Osteocyte (in vitro differentiated cells): ENCODE measurements around the gene SPATA32. TPM values are rescaled to one million over a fixed set of nuclear protein-coding genes. Genes with fewer than 3 reads are reported as not detected.

Source experiments
- DNase-seq: peaks from one replicate; pipeline ENCODE4 v3.0.0; 2021; ENCODE audit warnings: mixed read lengths; ENCODE audit not compliant: unreplicated experiment; ENCODE audit errors: extremely low spot score
- H3K27ac Mint-ChIP-seq: one replicate; pipeline ENCODE4 v1.8.0; 2021; ENCODE audit warnings: mild to moderate bottlenecking, mixed read lengths; ENCODE audit not compliant: unreplicated experiment
- H3K27me3 Mint-ChIP-seq: one replicate; pipeline ENCODE4 v1.8.0; 2021; ENCODE audit warnings: mixed read lengths; ENCODE audit not compliant: unreplicated experiment
- H3K36me3 Mint-ChIP-seq: one replicate; pipeline ENCODE4 v1.8.0; 2021; ENCODE audit warnings: mixed read lengths; ENCODE audit not compliant: unreplicated experiment
- H3K4me1 Mint-ChIP-seq: one replicate; pipeline ENCODE4 v1.8.0; 2021; ENCODE audit warnings: mixed read lengths; ENCODE audit not compliant: unreplicated experiment
- H3K4me3 Mint-ChIP-seq: one replicate; pipeline ENCODE4 v1.8.0; 2021; ENCODE audit warnings: mild to moderate bottlenecking, moderate library complexity, mixed read lengths; ENCODE audit not compliant: unreplicated experiment
- H3K9me3 Mint-ChIP-seq: one replicate; pipeline ENCODE4 v1.8.0; 2021; ENCODE audit warnings: mixed read lengths; ENCODE audit not compliant: unreplicated experiment
- total RNA-seq: library from RNA; stranded (reverse); gene quantifications from 2 replicates; pipeline ENCODE4 v1.2.1, GENCODE V29; 2021
- TF ChIP-seq, protein P1 (sequence below): fragments of 200-600 bp; sonication (generic); IDR thresholded peaks from 2 replicates; pipeline ENCODE4 v1.5.0; 2021; ENCODE audit warnings: antibody characterized with exemption, mild to moderate bottlenecking, moderate library complexity

Gene SPATA32
- total RNA-seq, 1 donor from 2014 or later = not detected

DNA sequence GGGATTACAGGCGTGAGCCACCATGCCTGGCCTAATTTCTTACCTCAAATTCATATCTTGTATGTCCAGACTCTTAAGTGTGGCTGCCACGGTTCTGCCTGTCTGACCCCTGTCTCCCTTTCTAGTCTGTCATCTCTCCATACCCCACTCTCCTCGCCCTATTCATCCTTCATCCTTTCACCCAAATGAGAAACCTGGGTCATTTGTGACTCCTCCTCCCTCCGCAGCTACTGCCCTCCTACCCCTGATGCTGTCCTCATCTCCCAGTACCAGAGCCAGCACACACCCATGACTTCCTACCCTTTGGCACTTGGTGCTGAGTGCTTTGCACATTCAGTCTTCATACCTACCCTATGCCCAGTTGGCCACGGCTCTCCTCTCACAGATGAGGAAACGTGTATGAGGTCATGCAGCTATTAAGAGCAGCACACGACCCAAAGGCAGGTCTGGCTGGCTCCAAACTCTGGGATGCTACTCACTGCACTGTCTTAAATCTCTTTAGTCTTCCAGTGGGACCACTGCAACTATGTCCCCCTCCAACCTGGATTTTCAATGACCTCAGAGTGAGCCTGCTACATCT, 1.6 kb downstream of the SPATA32 start:
- no peaks in the 10 kb centered on the region for H3K9me3 Mint-ChIP-seq
- H3K4me1 Mint-ChIP-seq = peaks cover 5% of the 10 kb centered on the region
- no peak for DNase-seq
- peaks cover 12% of the 10 kb centered on the region for H3K36me3 Mint-ChIP-seq
- TF ChIP-seq, protein P1, sequence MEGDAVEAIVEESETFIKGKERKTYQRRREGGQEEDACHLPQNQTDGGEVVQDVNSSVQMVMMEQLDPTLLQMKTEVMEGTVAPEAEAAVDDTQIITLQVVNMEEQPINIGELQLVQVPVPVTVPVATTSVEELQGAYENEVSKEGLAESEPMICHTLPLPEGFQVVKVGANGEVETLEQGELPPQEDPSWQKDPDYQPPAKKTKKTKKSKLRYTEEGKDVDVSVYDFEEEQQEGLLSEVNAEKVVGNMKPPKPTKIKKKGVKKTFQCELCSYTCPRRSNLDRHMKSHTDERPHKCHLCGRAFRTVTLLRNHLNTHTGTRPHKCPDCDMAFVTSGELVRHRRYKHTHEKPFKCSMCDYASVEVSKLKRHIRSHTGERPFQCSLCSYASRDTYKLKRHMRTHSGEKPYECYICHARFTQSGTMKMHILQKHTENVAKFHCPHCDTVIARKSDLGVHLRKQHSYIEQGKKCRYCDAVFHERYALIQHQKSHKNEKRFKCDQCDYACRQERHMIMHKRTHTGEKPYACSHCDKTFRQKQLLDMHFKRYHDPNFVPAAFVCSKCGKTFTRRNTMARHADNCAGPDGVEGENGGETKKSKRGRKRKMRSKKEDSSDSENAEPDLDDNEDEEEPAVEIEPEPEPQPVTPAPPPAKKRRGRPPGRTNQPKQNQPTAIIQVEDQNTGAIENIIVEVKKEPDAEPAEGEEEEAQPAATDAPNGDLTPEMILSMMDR = no peak
- no peaks in the 10 kb centered on the region for H3K27me3 Mint-ChIP-seq
- no peak overlapping the region for H3K4me3 Mint-ChIP-seq
- H3K27ac Mint-ChIP-seq = no peak overlapping the region

DNA sequence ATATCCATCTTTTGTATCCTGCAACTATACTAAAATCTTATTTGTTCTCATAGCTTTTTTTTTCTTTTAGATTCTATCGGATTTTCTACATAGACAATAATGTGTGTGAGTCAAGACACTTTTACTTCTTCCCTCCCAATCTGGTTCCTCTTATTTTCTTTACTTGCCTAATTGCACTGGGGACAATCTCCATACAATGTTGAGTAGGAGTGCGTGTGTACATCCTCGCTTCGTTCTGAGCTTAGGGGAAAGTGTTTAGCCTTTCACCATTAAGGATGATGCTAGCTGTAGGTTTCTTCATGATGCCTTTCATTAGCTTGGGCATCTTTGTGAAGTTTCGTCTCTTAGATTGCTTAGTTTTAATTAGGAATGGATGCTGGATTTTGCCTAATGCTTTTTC, 2.9 kb downstream of the SPATA32 start:
- Mint-ChIP-seq H3K27me3 (no peaks in the 10 kb centered on the region), H3K9me3 (no peaks in the 10 kb centered on the region), H3K27ac (no peak overlapping the region), H3K4me3 (no peak overlapping the region), H3K36me3 (peaks cover 4% of the 10 kb centered on the region), H3K4me1 (peaks cover 5% of the 10 kb centered on the region)
- no peak for DNase-seq
- TF ChIP-seq, protein P1 = no peak

DNA sequence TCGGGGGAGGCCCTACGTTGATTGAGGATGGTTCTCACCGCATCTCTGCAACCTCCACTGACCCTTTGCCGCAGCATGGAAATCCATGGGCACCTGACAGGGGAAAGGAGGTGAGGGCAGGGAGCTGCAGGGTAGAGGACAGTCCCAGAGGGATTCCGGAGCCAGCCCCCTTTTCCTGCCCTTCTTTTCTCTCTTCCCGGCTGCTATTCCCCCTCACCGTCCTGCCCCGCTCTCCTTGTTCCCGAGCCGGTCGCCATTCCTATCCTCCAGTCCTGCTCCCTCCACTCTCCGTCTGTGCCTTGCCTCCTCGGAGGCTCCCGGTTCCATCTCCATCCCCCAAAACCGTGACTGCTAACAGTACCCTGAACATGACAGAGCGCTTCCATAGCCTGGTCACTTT, 4.8 kb downstream of the SPATA32 start:
- DNase-seq = no peak
- Mint-ChIP-seq H3K27me3 (no peaks in the 10 kb centered on the region), H3K4me3 (no peak overlapping the region), H3K27ac (no peak overlapping the region), H3K9me3 (no peaks in the 10 kb centered on the region), H3K4me1 (no peaks in the 10 kb centered on the region), H3K36me3 (no peaks in the 10 kb centered on the region)
- TF ChIP-seq, protein P1 = no peak

DNA sequence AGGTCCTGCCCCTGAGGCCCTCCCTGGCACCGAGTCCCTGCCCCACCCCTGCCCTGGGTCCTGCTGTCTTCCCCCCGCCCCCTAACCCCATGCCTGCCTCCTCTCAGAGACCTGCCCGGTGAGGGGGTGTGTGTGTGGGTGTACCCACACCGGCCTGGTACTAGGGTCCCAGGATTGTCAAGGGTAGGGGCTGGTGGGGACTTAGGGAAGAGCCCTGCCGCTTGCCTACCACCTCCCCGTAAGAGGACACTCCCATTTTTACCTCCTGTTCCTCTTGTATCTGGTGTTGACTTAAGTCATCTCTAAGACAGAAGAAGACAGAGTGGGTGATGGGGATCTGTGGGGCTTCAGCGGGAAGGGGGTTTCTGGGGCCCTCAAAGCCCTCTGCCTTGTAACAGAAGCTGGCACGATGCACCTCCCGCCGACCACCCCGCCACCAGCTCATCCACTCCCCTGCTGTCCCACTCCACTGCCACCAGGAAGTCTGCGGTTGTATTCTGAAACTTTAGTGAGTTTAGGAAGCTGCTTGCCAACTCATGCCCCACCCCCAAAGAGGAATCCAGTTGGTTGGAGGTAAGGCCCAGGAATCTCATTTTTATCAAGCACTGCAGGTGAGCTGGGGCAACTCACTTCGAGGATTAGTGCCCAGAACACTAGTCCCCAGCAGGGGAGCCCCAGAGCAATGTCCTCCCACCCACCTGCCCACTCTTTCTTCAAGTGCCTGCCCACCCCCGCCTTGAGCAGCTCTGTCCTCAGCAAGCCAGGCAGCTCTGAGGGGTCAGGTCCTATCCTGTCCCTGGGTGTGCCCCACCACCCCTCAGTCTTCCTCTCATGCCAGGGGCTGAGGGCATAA, 5.6 kb downstream of the SPATA32 start:
- Mint-ChIP-seq H3K4me3 (no peak overlapping the region), H3K4me1 (no peaks in the 10 kb centered on the region), H3K27me3 (no peaks in the 10 kb centered on the region), H3K36me3 (no peaks in the 10 kb centered on the region), H3K9me3 (no peaks in the 10 kb centered on the region), H3K27ac (no peak overlapping the region)
- TF ChIP-seq, protein P1 = no peak
- no peak for DNase-seq

DNA sequence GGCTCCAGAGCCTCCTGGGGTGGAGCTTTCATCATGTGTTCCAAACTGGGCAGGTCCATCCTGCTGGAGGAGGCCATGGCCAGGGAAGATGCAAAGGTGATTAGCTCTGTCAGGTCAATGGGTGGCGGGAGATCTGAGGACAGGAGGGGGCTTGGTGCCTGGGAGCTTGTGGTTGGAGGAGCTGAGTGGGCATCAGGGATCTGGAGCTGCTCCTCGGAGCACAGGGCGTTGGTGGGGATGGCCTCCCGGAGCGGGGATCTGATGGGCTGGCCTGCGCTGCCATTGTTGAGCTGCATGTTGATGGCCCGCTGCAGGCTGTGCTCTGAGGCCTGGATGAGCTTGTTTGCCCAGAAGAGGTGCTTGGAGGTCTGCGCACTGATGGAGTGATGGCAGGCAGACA, 6.5 kb downstream of the SPATA32 start:
- Mint-ChIP-seq H3K9me3 (no peaks in the 10 kb centered on the region), H3K36me3 (no peaks in the 10 kb centered on the region), H3K4me1 (no peaks in the 10 kb centered on the region), H3K27me3 (no peaks in the 10 kb centered on the region), H3K4me3 (no peak overlapping the region), H3K27ac (no peak overlapping the region)
- no peak for DNase-seq
- TF ChIP-seq, protein P1 = no peak
